WTC11 (cell line): ENCODE results near the gene ZNF433. TPM values are rescaled to one million over a fixed set of nuclear protein-coding genes. Genes with fewer than 3 reads are reported as not detected.

Experiments used
- ATAC-seq: fragments of 200-7000 bp; cut with Tn5 transposase; 2 replicates; pipeline ENCODE4 v1.10.0; 2021; ENCODE audit warnings: mild to moderate bottlenecking, moderate library complexity
- CTCF ChIA-PET: fragments of 300-600 bp; sonication (Branson Sonifier 250); formaldehyde crosslinking; loops from one replicate; lab custom pipeline; 2021; ENCODE audit warnings: antibody characterized with exemption; lab: Charles Lee
- POLR2A ChIA-PET: fragments of 350-600 bp; sonication (Branson Sonifier 250); formaldehyde crosslinking; loops from one replicate; lab custom pipeline; 2021; ENCODE audit warnings: antibody characterized with exemption; lab: Charles Lee
- DNase-seq: peaks from one replicate; pipeline ENCODE4 v3.0.0; 2021; ENCODE audit warnings: low spot score
- H3K27ac Mint-ChIP-seq: 2 replicates; pipeline ENCODE4 v1.8.0; 2021; ENCODE audit warnings: mixed read lengths
- H3K27me3 Mint-ChIP-seq: 2 replicates; pipeline ENCODE4 v1.8.0; 2021; ENCODE audit warnings: low read depth, mild to moderate bottlenecking, moderate library complexity, mixed read lengths
- H3K36me3 Mint-ChIP-seq: 2 replicates; pipeline ENCODE4 v1.8.0; 2021; ENCODE audit warnings: mixed read lengths
- H3K4me1 Mint-ChIP-seq: 2 replicates; pipeline ENCODE4 v1.8.0; 2022; ENCODE audit warnings: mixed read lengths
- H3K4me3 Mint-ChIP-seq: 2 replicates; pipeline ENCODE4 v1.8.0; 2021; ENCODE audit warnings: mild to moderate bottlenecking, moderate library complexity, mixed read lengths
- H3K9me3 Mint-ChIP-seq: 2 replicates; pipeline ENCODE4 v1.8.0; 2021; ENCODE audit warnings: mixed read lengths
- ATF1 ChIP-seq: sonication (generic); formaldehyde crosslinking; IDR thresholded peaks from 2 replicates; pipeline ENCODE4 v1.8.1; 2023; ENCODE audit warnings: mild to moderate bottlenecking, moderate library complexity, missing genetic modification reagents
- FOXP1 ChIP-seq: sonication (generic); formaldehyde crosslinking; IDR thresholded peaks from 2 replicates; pipeline ENCODE4 v1.8.0; 2022; ENCODE audit warnings: missing genetic modification reagents, mild to moderate bottlenecking, moderate library complexity, borderline replicate concordance
- GABPB1 ChIP-seq: sonication (generic); formaldehyde crosslinking; IDR thresholded peaks from 2 replicates; pipeline ENCODE4 v1.8.1; 2023; ENCODE audit warnings: mild to moderate bottlenecking, missing genetic modification reagents
- GTF2I ChIP-seq: fragments of 250-450 bp; sonication (Bioruptor Pico); conservative IDR thresholded peaks from 2 replicates; pipeline ENCODE4 v1.4.0; 2021; ENCODE audit warnings: mild to moderate bottlenecking
- NFYB ChIP-seq: sonication (generic); formaldehyde crosslinking; conservative IDR thresholded peaks from 2 replicates; pipeline ENCODE4 v1.8.0; 2022; ENCODE audit warnings: low read depth, missing genetic modification reagents
- NR2C2 ChIP-seq: sonication (generic); formaldehyde crosslinking; IDR thresholded peaks from 2 replicates; pipeline ENCODE4 v1.8.0; 2022; ENCODE audit warnings: mild to moderate bottlenecking, missing genetic modification reagents
- NR3C1 ChIP-seq: sonication (generic); formaldehyde crosslinking; conservative IDR thresholded peaks from 2 replicates; pipeline ENCODE4 v1.8.1; 2023; ENCODE audit warnings: low read depth, mild to moderate bottlenecking, missing genetic modification reagents
- ZNF138 ChIP-seq: sonication (generic); formaldehyde crosslinking; conservative IDR thresholded peaks from 2 replicates; pipeline ENCODE4 v1.8.1; 2022; ENCODE audit warnings: mild to moderate bottlenecking, moderate library complexity, missing genetic modification reagents
- ZNF232 ChIP-seq: sonication (generic); formaldehyde crosslinking; IDR thresholded peaks from 2 replicates; pipeline ENCODE4 v1.8.0; 2022; ENCODE audit warnings: mild to moderate bottlenecking, missing genetic modification reagents
- ZNF423 ChIP-seq: fragments of 250-450 bp; sonication (Bioruptor Pico); IDR thresholded peaks from 2 replicates; pipeline ENCODE4 v2.1.2; 2022; ENCODE audit warnings: mild to moderate bottlenecking, moderate library complexity
- total RNA-seq: library from RNA; stranded (reverse); gene quantifications from 3 replicates; pipeline ENCODE4 v1.2.3, GENCODE V29; 2021
- TF ChIP-seq, protein P1 (sequence below): fragments of 250-450 bp; sonication (Bioruptor Pico); IDR thresholded peaks from 2 replicates; pipeline ENCODE4 v1.9.0; 2021; ENCODE audit warnings: mild to moderate bottlenecking, borderline replicate concordance
- TF ChIP-seq, protein P2 (sequence below): sonication (generic); formaldehyde crosslinking; IDR thresholded peaks from 2 replicates; pipeline ENCODE4 v1.8.0; 2022; ENCODE audit warnings: mild to moderate bottlenecking, missing genetic modification reagents
- TF ChIP-seq, protein P3 (sequence below): sonication (generic); formaldehyde crosslinking; IDR thresholded peaks from 2 replicates; pipeline ENCODE4 v1.8.0; 2023; ENCODE audit warnings: mild to moderate bottlenecking, missing genetic modification reagents
- TF ChIP-seq, protein P4 (sequence below): sonication (generic); formaldehyde crosslinking; IDR thresholded peaks from 2 replicates; pipeline ENCODE4 v1.8.0; 2023; ENCODE audit warnings: missing genetic modification reagents, mild to moderate bottlenecking, borderline replicate concordance

ZNF433 gene
- total RNA-seq, 1 experiment from 2014 or later = 2.9 TPM

DNA sequence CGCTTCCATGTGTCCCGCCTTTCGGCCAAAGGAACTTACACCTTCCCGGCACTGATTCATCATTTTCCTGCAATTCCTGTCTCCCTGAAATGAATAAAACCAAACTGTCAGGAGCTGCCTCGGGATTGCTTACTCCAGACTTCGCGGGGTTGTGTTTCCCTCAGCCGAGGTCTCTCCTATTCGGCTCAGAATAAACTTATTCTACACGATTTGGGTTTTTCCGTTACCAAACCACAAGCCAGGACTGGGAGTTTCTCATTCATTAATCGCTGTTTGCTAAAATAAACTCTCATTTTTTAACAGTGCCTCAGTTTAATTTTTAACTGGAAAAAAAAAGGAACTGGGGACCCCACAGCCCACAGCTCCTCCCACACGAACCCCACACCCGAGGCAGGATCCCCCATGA is 16.6 kb upstream of the ZNF433 start:
- H3K9me3 Mint-ChIP-seq = peaks cover 12% of the 10 kb centered on the region
- H3K4me1 Mint-ChIP-seq = peaks cover 18% of the 10 kb centered on the region
- no peak for DNase-seq
- ATAC-seq = no peak
- peaks cover 33% of the 10 kb centered on the region for H3K36me3 Mint-ChIP-seq
- H3K27me3 Mint-ChIP-seq = peaks cover 2% of the 10 kb centered on the region; the same call in 1 of the 2 replicates
- peak overlapping the region; percentile 88 for H3K27ac Mint-ChIP-seq
- TF ChIP-seq ATF1 (CRISPR knock-in tag) (no peak), NR3C1 (CRISPR knock-in tag) (no peak), NR2C2 (CRISPR knock-in tag) (no peak), NFYB (no peak), ZNF232 (CRISPR knock-in tag) (no peak), FOXP1 (CRISPR knock-in tag) (no peak), ZNF423 (no peak)
- TF ChIP-seq, protein P1, sequence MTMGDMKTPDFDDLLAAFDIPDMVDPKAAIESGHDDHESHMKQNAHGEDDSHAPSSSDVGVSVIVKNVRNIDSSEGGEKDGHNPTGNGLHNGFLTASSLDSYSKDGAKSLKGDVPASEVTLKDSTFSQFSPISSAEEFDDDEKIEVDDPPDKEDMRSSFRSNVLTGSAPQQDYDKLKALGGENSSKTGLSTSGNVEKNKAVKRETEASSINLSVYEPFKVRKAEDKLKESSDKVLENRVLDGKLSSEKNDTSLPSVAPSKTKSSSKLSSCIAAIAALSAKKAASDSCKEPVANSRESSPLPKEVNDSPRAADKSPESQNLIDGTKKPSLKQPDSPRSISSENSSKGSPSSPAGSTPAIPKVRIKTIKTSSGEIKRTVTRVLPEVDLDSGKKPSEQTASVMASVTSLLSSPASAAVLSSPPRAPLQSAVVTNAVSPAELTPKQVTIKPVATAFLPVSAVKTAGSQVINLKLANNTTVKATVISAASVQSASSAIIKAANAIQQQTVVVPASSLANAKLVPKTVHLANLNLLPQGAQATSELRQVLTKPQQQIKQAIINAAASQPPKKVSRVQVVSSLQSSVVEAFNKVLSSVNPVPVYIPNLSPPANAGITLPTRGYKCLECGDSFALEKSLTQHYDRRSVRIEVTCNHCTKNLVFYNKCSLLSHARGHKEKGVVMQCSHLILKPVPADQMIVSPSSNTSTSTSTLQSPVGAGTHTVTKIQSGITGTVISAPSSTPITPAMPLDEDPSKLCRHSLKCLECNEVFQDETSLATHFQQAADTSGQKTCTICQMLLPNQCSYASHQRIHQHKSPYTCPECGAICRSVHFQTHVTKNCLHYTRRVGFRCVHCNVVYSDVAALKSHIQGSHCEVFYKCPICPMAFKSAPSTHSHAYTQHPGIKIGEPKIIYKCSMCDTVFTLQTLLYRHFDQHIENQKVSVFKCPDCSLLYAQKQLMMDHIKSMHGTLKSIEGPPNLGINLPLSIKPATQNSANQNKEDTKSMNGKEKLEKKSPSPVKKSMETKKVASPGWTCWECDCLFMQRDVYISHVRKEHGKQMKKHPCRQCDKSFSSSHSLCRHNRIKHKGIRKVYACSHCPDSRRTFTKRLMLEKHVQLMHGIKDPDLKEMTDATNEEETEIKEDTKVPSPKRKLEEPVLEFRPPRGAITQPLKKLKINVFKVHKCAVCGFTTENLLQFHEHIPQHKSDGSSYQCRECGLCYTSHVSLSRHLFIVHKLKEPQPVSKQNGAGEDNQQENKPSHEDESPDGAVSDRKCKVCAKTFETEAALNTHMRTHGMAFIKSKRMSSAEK (CRISPR knock-in tag) = no peak
- TF ChIP-seq, protein P2, sequence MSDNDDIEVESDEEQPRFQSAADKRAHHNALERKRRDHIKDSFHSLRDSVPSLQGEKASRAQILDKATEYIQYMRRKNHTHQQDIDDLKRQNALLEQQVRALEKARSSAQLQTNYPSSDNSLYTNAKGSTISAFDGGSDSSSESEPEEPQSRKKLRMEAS (CRISPR knock-in tag) = no peak
- TF ChIP-seq, all 79 proteins: peak for 0
- H3K4me3 Mint-ChIP-seq = peak overlapping the region; percentile 91
- ChIA-PET POLR2A (interaction anchor here (0.6 to 3.6 kb wide), 10 partner anchors 13 to 254 kb away, joined by 3 to 34 read pairs (median 8); partner anchors contain the start of genes ZNF20, ZNF433, ZNF763 and ZNF844), CTCF (interaction anchor here (0.7 to 2.5 kb wide), 13 partner anchors 13 to 172 kb away, joined by 3 to 20 read pairs (median 10); partner anchors contain the start of genes ZNF20, ZNF433, ZNF700 and ZNF763)

DNA sequence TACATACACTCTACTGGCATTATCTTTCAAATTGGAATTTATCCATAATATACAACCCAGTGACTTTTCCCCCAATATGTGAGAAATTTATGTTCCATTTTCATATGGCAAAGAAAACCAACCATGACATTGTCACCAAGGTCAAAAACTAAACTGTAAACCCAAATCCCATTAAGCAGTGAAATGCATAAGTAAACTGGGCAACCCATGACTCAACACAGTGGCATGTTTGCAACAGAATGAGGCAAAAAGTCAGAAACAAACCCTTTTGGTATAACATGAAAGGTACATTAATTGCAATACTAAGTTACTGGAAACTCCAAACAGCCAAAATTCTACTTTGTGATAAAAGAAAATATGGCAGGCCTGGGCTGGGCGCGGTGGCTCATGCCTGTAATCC is 12.4 kb upstream of the ZNF433 start:
- TF ChIP-seq GABPB1 (peak; percentile 82), ZNF138 (CRISPR knock-in tag) (no peak)
- TF ChIP-seq, protein P3, sequence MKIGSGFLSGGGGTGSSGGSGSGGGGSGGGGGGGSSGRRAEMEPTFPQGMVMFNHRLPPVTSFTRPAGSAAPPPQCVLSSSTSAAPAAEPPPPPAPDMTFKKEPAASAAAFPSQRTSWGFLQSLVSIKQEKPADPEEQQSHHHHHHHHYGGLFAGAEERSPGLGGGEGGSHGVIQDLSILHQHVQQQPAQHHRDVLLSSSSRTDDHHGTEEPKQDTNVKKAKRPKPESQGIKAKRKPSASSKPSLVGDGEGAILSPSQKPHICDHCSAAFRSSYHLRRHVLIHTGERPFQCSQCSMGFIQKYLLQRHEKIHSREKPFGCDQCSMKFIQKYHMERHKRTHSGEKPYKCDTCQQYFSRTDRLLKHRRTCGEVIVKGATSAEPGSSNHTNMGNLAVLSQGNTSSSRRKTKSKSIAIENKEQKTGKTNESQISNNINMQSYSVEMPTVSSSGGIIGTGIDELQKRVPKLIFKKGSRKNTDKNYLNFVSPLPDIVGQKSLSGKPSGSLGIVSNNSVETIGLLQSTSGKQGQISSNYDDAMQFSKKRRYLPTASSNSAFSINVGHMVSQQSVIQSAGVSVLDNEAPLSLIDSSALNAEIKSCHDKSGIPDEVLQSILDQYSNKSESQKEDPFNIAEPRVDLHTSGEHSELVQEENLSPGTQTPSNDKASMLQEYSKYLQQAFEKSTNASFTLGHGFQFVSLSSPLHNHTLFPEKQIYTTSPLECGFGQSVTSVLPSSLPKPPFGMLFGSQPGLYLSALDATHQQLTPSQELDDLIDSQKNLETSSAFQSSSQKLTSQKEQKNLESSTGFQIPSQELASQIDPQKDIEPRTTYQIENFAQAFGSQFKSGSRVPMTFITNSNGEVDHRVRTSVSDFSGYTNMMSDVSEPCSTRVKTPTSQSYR (CRISPR knock-in tag) = no peak
- H3K36me3 Mint-ChIP-seq = peaks cover 71% of the 10 kb centered on the region
- H3K4me3 Mint-ChIP-seq = no peak overlapping the region
- no peak overlapping the region for H3K27ac Mint-ChIP-seq
- CTCF ChIA-PET = interaction anchor here (0.9 to 1.2 kb wide), 2 partner anchors 12 to 92 kb away, joined by 3 to 5 read pairs; partner anchors contain the start of gene ZNF20
- ATAC-seq = no peak
- H3K4me1 Mint-ChIP-seq = peaks cover 9% of the 10 kb centered on the region
- POLR2A ChIA-PET = interaction anchor here (1.0 kb wide), 1 partner anchor 12 kb away, joined by 3 read pairs; the partner anchor contains the start of gene ZNF433
- no peak for DNase-seq
- H3K27me3 Mint-ChIP-seq = peaks cover 9% of the 10 kb centered on the region
- H3K9me3 Mint-ChIP-seq = peaks cover 45% of the 10 kb centered on the region

DNA sequence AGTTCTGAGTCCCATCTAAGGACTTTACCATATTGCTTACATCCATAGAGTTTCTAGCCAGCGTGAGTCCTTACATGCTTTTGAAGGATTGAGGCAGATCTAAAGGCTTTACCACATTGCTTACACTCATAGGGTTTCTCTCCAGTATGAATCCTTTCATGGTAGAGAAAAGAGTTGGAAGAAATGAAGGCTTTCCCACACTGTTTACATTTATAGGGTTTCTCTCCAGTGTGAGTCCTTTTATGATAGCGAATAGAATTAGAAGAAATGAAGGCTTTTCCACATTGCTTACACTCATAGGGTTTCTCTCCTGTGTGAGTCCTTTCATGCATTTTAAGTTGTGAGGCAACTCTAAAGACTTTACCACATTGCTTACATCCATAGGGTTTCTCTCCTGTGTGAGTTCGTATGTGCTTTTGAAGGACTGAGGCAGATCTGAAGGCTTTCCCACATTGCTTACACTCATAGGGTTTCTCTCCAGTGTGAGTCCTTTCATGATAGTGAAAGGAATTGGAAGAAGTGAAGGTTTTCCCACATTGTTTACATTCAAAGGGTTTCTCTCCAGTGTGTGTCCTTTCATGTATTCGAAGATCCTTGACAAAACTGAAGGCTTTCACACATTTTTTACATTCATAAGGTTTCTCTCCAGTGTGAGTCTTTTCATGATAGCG is 8.4 kb upstream of the ZNF433 start:
- Mint-ChIP-seq H3K27ac (no peak overlapping the region), H3K9me3 (peaks cover 53% of the 10 kb centered on the region), H3K27me3 (peaks cover 9% of the 10 kb centered on the region), H3K4me1 (no peaks in the 10 kb centered on the region), H3K4me3 (no peak overlapping the region), H3K36me3 (peaks cover 79% of the 10 kb centered on the region)
- POLR2A ChIA-PET = no interaction called here
- TF ChIP-seq, protein P1 (CRISPR knock-in tag) = no peak
- 0 out of 2 replicates have a peak, but pooled peaks have one; percentile 34 for TF ChIP-seq GTF2I
- TF ChIP-seq, protein P4, sequence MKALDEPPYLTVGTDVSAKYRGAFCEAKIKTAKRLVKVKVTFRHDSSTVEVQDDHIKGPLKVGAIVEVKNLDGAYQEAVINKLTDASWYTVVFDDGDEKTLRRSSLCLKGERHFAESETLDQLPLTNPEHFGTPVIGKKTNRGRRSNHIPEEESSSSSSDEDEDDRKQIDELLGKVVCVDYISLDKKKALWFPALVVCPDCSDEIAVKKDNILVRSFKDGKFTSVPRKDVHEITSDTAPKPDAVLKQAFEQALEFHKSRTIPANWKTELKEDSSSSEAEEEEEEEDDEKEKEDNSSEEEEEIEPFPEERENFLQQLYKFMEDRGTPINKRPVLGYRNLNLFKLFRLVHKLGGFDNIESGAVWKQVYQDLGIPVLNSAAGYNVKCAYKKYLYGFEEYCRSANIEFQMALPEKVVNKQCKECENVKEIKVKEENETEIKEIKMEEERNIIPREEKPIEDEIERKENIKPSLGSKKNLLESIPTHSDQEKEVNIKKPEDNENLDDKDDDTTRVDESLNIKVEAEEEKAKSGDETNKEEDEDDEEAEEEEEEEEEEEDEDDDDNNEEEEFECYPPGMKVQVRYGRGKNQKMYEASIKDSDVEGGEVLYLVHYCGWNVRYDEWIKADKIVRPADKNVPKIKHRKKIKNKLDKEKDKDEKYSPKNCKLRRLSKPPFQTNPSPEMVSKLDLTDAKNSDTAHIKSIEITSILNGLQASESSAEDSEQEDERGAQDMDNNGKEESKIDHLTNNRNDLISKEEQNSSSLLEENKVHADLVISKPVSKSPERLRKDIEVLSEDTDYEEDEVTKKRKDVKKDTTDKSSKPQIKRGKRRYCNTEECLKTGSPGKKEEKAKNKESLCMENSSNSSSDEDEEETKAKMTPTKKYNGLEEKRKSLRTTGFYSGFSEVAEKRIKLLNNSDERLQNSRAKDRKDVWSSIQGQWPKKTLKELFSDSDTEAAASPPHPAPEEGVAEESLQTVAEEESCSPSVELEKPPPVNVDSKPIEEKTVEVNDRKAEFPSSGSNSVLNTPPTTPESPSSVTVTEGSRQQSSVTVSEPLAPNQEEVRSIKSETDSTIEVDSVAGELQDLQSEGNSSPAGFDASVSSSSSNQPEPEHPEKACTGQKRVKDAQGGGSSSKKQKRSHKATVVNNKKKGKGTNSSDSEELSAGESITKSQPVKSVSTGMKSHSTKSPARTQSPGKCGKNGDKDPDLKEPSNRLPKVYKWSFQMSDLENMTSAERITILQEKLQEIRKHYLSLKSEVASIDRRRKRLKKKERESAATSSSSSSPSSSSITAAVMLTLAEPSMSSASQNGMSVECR = no peak
- ATAC-seq (no peak), DNase-seq (no peak)
- CTCF ChIA-PET = no interaction called here
